OCI-LY7 (cell line): ENCODE data around the gene BCL11A. TPM values are rescaled to one million over a fixed set of nuclear protein-coding genes. Genes with fewer than 3 reads are reported as not detected.
A peak's percentile ranks its signal among the peaks of the same experiment; 100 is the strongest.

ENCODE experiments used
- BruUV-seq: library from RNA; stranded (reverse); fragments of 400-500 nt; replicated peaks from 2 replicates; lab custom pipeline; 2021; lab: Mats Ljungman, UMichigan
- CTCF ChIA-PET: fragments of 300-600 bp; sonication (Branson Sonifier 250); formaldehyde crosslinking; loops from one replicate; lab custom pipeline; 2022; ENCODE audit warnings: antibody characterized with exemption; ENCODE audit not compliant: unreplicated experiment; lab: Charles Lee
- POLR2A ChIA-PET: fragments of 300-600 bp; sonication (Branson Sonifier 250); formaldehyde crosslinking; loops from one replicate; lab custom pipeline; 2022; ENCODE audit warnings: antibody characterized with exemption; lab: Charles Lee
- DNase-seq: peaks from one replicate; pipeline ENCODE4 v3.0.0-alpha.2; 2015; ENCODE audit warnings: low spot score
- H2AFZ ChIP-seq: fragments of 200-600 bp; sonication (generic), shearing (Covaris generic); 2 replicates; pipeline ENCODE4 v1.6.1; 2014; ENCODE audit warnings: mild to moderate bottlenecking, antibody characterized with exemption, low read length, moderate library complexity
- H3K27ac ChIP-seq: fragments of 200-600 bp; sonication (generic); 2 replicates; pipeline ENCODE4 v1.5.1; 2014; ENCODE audit warnings: mixed run types, low read depth, mild to moderate bottlenecking, moderate library complexity, low read length, inconsistent platforms; ENCODE audit not compliant: poor library complexity, severe bottlenecking
- H3K36me3 ChIP-seq: fragments of 200-600 bp; sonication (generic); 2 replicates; pipeline ENCODE4 v1.6.1; 2014; ENCODE audit warnings: mild to moderate bottlenecking, antibody characterized with exemption, low read length, moderate library complexity, mixed read lengths; ENCODE audit not compliant: insufficient read depth
- H3K4me1 ChIP-seq: fragments of 200-600 bp; sonication (generic); 2 replicates; pipeline ENCODE4 v1.5.1; 2014; ENCODE audit warnings: mild to moderate bottlenecking, low read length; ENCODE audit not compliant: insufficient read depth, poor library complexity, severe bottlenecking
- H3K4me2 ChIP-seq: fragments of 200-600 bp; sonication (generic); 2 replicates; pipeline ENCODE4 v1.6.1; 2014; ENCODE audit warnings: mild to moderate bottlenecking, low read length
- H3K4me3 ChIP-seq: fragments of 200-600 bp; sonication (generic); 2 replicates; pipeline ENCODE4 v1.5.1; 2014; ENCODE audit warnings: mild to moderate bottlenecking, low read depth, low read length; ENCODE audit not compliant: poor library complexity, severe bottlenecking
- H3K79me2 ChIP-seq: fragments of 200-600 bp; sonication (generic); 2 replicates; pipeline ENCODE4 v1.6.1; 2016; ENCODE audit warnings: low read depth, mild to moderate bottlenecking, low read length, moderate library complexity, mixed read lengths; ENCODE audit not compliant: insufficient read depth
- H3K9me2 ChIP-seq: fragments of 200-600 bp; sonication (generic); 2 replicates; pipeline ENCODE4 v1.6.1; 2016; ENCODE audit warnings: mild to moderate bottlenecking, low read length, mixed read lengths; ENCODE audit not compliant: insufficient read depth
- H3K9me3 ChIP-seq: fragments of 200-600 bp; sonication (generic); 2 replicates; pipeline ENCODE4 v1.6.1; 2014; ENCODE audit warnings: mild to moderate bottlenecking, mixed run types, low read length, mixed read lengths
- H4K20me1 ChIP-seq: fragments of 200-600 bp; sonication (generic); 2 replicates; pipeline ENCODE4 v1.6.1; 2014; ENCODE audit warnings: mild to moderate bottlenecking, antibody characterized with exemption, low read length, moderate library complexity, mixed read lengths; ENCODE audit not compliant: insufficient read depth
- CTCF ChIP-seq: fragments of 200-600 bp; sonication (generic); conservative IDR thresholded peaks from 2 replicates; pipeline ENCODE4 v1.5.1; 2014; ENCODE audit warnings: mild to moderate bottlenecking, antibody characterized with exemption, low read length, moderate library complexity, mixed read lengths
- EZH2phosphoT487 ChIP-seq: fragments of 200-600 bp; sonication (generic); IDR thresholded peaks from 2 replicates; pipeline ENCODE4 v1.6.1; 2018; ENCODE audit warnings: low read depth, borderline replicate concordance, mild to moderate bottlenecking, mixed run types, antibody characterized with exemption, low read length, moderate library complexity, mixed read lengths
- intact Hi-C: fragments of 100-400 bp; cut with micrococcal nuclease; formaldehyde crosslinking; loops from one replicate; pipeline ENCODE4 v1.10.0; 2022; ENCODE audit not compliant: unreplicated experiment
- total RNA-seq, 2 experiments: library from RNA; depleted of rRNA in 1 of 2; stranded (reverse); fragments of >200 nt in 1 of 2; shearing (Covaris generic) in 1 of 2; gene quantifications; 2 replicates each; pipeline ENCODE4 v1.2.3, GENCODE V29; 2014 to 2022

BCL11A gene
- total RNA-seq, 2 experiments from 2014 or later = 64.3 to 167 TPM

DNA sequence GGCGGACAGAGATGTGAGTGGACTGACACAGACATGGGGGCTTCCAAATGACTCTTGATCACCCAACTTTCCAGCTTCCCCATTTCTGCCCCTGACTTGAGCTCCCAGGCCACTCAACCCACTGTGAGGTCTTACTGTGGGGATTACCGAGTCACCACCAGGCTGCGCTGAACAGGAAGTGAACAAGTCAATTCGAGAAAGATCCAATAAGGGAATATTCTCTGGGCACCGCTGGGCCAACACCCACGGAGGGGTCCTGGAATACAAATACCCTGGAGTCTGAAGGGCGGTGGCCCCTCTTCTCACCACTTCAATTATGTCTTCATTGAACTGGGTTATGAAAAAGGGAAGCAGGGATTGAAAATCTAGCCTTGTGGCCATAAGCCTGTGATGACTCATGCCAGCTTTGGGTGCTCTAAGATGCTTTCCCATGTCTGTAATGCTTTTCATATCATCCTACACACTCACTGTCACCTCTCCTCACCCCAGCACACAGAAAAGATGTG lies 37.7 kb downstream of the BCL11A start:
- H3K36me3 ChIP-seq = peaks cover 98% of the 10 kb centered on the region
- intact Hi-C loops = no loop called here
- no peak overlapping the region for H3K4me3 ChIP-seq
- ChIA-PET POLR2A (interaction anchor here (0.7 to 1.5 kb wide), 2 partner anchors 29 to 127 kb away, joined by 3 read pairs; no protein-coding TSS in a partner anchor), CTCF (interaction anchor here (1.4 kb wide), 1 partner anchor 14 kb away, joined by 3 read pairs; no protein-coding TSS in a partner anchor)
- no peak for DNase-seq
- no peak overlapping the region for H3K4me2 ChIP-seq
- H4K20me1 ChIP-seq = peaks cover 16% of the 10 kb centered on the region
- TF ChIP-seq EZH2phosphoT487 = no peak
- TF ChIP-seq CTCF = peak; percentile 37; the same call in 1 of the 2 replicates
- H3K79me2 ChIP-seq = peaks cover 99% of the 10 kb centered on the region
- no TSS peak for BruUV-seq
- H2AFZ ChIP-seq = no peak overlapping the region
- no peaks in the 10 kb centered on the region for H3K9me3 ChIP-seq
- peaks cover 35% of the 10 kb centered on the region for H3K4me1 ChIP-seq
- no peak overlapping the region for H3K27ac ChIP-seq
- no peaks in the 10 kb centered on the region for H3K9me2 ChIP-seq

GRCh38 chr2:60513996-60514395 lies 39.5 kb downstream of the BCL11A start:
- ChIA-PET POLR2A (interaction anchor here (0.6 to 1.3 kb wide), 3 partner anchors 10 to 221 kb away, joined by 3 to 4 read pairs (median 4); no protein-coding TSS in a partner anchor), CTCF (no interaction called here)
- no peak overlapping the region for H3K27ac ChIP-seq
- no peak overlapping the region for H3K4me2 ChIP-seq
- H3K4me3 ChIP-seq = no peak overlapping the region
- no peaks in the 10 kb centered on the region for H3K9me2 ChIP-seq
- H3K9me3 ChIP-seq = no peaks in the 10 kb centered on the region
- H2AFZ ChIP-seq = no peak overlapping the region
- no TSS peak for BruUV-seq
- intact Hi-C loops = no loop called here
- H3K4me1 ChIP-seq = peaks cover 40% of the 10 kb centered on the region
- no peak for DNase-seq
- H3K79me2 ChIP-seq = peaks cover 99% of the 10 kb centered on the region
- peaks cover 97% of the 10 kb centered on the region for H3K36me3 ChIP-seq
- peaks cover 14% of the 10 kb centered on the region for H4K20me1 ChIP-seq
- TF ChIP-seq EZH2phosphoT487 (no peak), CTCF (no peak)

DNA sequence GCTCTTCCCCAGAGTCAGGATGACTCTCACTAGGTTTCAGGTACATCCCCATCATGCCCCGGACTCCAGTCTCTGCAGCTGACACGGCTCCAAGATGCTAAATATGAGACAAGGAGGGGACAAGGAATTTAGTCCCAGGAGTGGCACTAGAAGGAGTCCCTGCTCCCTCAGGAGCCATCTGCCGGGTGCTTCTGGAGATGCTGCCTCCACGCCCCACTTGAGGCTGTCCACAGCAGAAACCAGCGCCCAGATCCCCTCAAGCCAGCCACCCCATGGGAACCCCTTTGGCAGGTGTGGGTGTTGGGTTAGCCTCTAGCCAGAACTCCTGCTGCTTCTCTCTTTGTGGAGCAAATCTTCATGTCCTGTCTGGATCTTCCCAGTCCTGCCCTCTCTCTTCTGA lies 40.3 kb downstream of the BCL11A start:
- H3K36me3 ChIP-seq = peaks cover 97% of the 10 kb centered on the region
- TF ChIP-seq CTCF (no peak), EZH2phosphoT487 (no peak)
- H3K4me2 ChIP-seq = no peak overlapping the region
- POLR2A ChIA-PET = interaction anchor here (0.9 kb wide), 1 partner anchor 220 kb away, joined by 3 read pairs; no protein-coding TSS in a partner anchor
- DNase-seq = no peak
- peaks cover 48% of the 10 kb centered on the region for H3K4me1 ChIP-seq
- peaks cover 14% of the 10 kb centered on the region; the same call in 1 of the 2 replicates for H4K20me1 ChIP-seq
- H3K9me2 ChIP-seq = no peaks in the 10 kb centered on the region
- H2AFZ ChIP-seq = no peak overlapping the region
- H3K9me3 ChIP-seq = no peaks in the 10 kb centered on the region
- intact Hi-C loops = no loop called here
- no peak overlapping the region for H3K4me3 ChIP-seq
- CTCF ChIA-PET = no interaction called here
- H3K27ac ChIP-seq = no peak overlapping the region
- BruUV-seq = no TSS peak
- peaks cover 99% of the 10 kb centered on the region for H3K79me2 ChIP-seq
